Measurements from ENCODE around the gene ATP6V0A1.
"Not testable (repeated sequence)": the region's sequence is repeated elsewhere in the genome, so short reads cannot be mapped to it uniquely, and the experiment has no call there.

ATP6V0A1 gene

GRCh38 chr17:42436391-42436790 lies 22.3 kb upstream of the ATP6V0A1 start:
- no peak for DNase-seq (ENCODE audit: low spot score)

GRCh38 chr17:42438600-42439567 lies 19.8 kb upstream of the ATP6V0A1 start:
- peak; percentile 37 for DNase-seq (ENCODE audit: low spot score)

GRCh38 chr17:42441371-42442195 lies 17.1 kb upstream of the ATP6V0A1 start:
- no peak for DNase-seq (ENCODE audit: low spot score)

GRCh38 chr17:42442196-42442565 lies 16.5 kb upstream of the ATP6V0A1 start:
- no peak for DNase-seq (ENCODE audit: low spot score)

GRCh38 chr17:42449176-42449575 lies 9.5 kb upstream of the ATP6V0A1 start:
- not testable (repeated sequence) for DNase-seq (ENCODE audit: low spot score)

GRCh38 chr17:42449838-42450237 lies 8.8 kb upstream of the ATP6V0A1 start:
- DNase-seq (ENCODE audit: low spot score) = not testable (repeated sequence)

GRCh38 chr17:42451270-42451669 lies 7.4 kb upstream of the ATP6V0A1 start:
- not testable (repeated sequence) for DNase-seq (ENCODE audit: low spot score)

GRCh38 chr17:42453439-42453838 lies 5.2 kb upstream of the ATP6V0A1 start:
- DNase-seq (ENCODE audit: low spot score) = no peak

GRCh38 chr17:42454987-42455386 lies 3.7 kb upstream of the ATP6V0A1 start:
- DNase-seq (ENCODE audit: low spot score) = not testable (repeated sequence)

- DNase-seq (ENCODE audit: low spot score) = peak; percentile 61
Observed at GRCh38 chr17:42456223-42457106, 2.2 kb upstream of the ATP6V0A1 start.

GRCh38 chr17:42457107-42457792 lies 1.4 kb upstream of the ATP6V0A1 start:
- no peak for DNase-seq (ENCODE audit: low spot score)

GRCh38 chr17:42459256-42459800 lies 650 bp downstream of the ATP6V0A1 start:
- peak; percentile 65 for DNase-seq (ENCODE audit: low spot score)

GRCh38 chr17:42459801-42460281 lies 1.2 kb downstream of the ATP6V0A1 start:
- peak; percentile 53 for DNase-seq (ENCODE audit: low spot score)

- no peak for DNase-seq (ENCODE audit: low spot score)
Observed at GRCh38 chr17:42460371-42460770, 1.7 kb downstream of the ATP6V0A1 start.

GRCh38 chr17:42463976-42464400 lies 5.3 kb downstream of the ATP6V0A1 start:
- peak; percentile 50 for DNase-seq (ENCODE audit: low spot score)

GRCh38 chr17:42467889-42468288 lies 9.2 kb downstream of the ATP6V0A1 start:
- no peak for DNase-seq (ENCODE audit: low spot score)

GRCh38 chr17:42472709-42473521 lies 14.2 kb downstream of the ATP6V0A1 start:
- DNase-seq (ENCODE audit: low spot score) = peak; percentile 15

- no peak for DNase-seq (ENCODE audit: low spot score)
Observed at GRCh38 chr17:42474276-42474675, 15.6 kb downstream of the ATP6V0A1 start.

GRCh38 chr17:42475121-42475520 lies 16.4 kb downstream of the ATP6V0A1 start:
- DNase-seq (ENCODE audit: low spot score) = no peak

- DNase-seq (ENCODE audit: low spot score) = no peak
Observed at GRCh38 chr17:42475835-42476234, 17.2 kb downstream of the ATP6V0A1 start.

All from kidney tubule cell (primary cell).